Stimulated activated CD4-positive, alpha-beta T cell treated with anti-CD3 and anti-CD28 coated beads, Interleukin-4, amount 100 ng/mL, for 24 hours (primary cell): ENCODE data around the gene LRRC1.

Experiments used
- DNase-seq: peaks from one replicate; pipeline ENCODE4 v3.0.0-alpha.2; 2020

LRRC1 gene

GRCh38 chr6:53818858-53819609, 24.2 kb downstream of the LRRC1 start:
- DNase-seq: no peak

GRCh38 chr6:53822401-53823125, 27.8 kb downstream of the LRRC1 start:
- no peak for DNase-seq

GRCh38 chr6:53824714-53825113, 29.9 kb downstream of the LRRC1 start:
- no peak for DNase-seq

- DNase-seq: no peak
These were observed 30.9 kb downstream of the LRRC1 start for GRCh38 chr6:53825532-53826321.

- DNase-seq: no peak
These were observed 32.7 kb downstream of the LRRC1 start for GRCh38 chr6:53827531-53827930.

- DNase-seq: no peak
These were observed 33.4 kb downstream of the LRRC1 start for GRCh38 chr6:53828215-53828614.

GRCh38 chr6:53828966-53829697, 34.3 kb downstream of the LRRC1 start:
- DNase-seq: no peak

GRCh38 chr6:53829698-53830221, 35.0 kb downstream of the LRRC1 start:
- no peak for DNase-seq

GRCh38 chr6:53830366-53830765, 35.6 kb downstream of the LRRC1 start:
- no peak for DNase-seq

GRCh38 chr6:53831081-53831869, 36.5 kb downstream of the LRRC1 start:
- no peak for DNase-seq

GRCh38 chr6:53831936-53832660, 37.3 kb downstream of the LRRC1 start:
- DNase-seq: no peak

- DNase-seq: no peak
These were observed 38.4 kb downstream of the LRRC1 start for GRCh38 chr6:53833155-53833554.

- DNase-seq: no peak
These were observed 39.3 kb downstream of the LRRC1 start for GRCh38 chr6:53834132-53834531.

GRCh38 chr6:53837865-53838769, 43.3 kb downstream of the LRRC1 start:
- no peak for DNase-seq

GRCh38 chr6:53840027-53840426, 45.2 kb downstream of the LRRC1 start:
- no peak for DNase-seq

GRCh38 chr6:53845280-53846195, 50.7 kb downstream of the LRRC1 start:
- no peak for DNase-seq

- no peak for DNase-seq
These were observed 51.4 kb downstream of the LRRC1 start for GRCh38 chr6:53846250-53846649.

GRCh38 chr6:53847796-53848314, 53.0 kb downstream of the LRRC1 start:
- no peak for DNase-seq

GRCh38 chr6:53850527-53850926, 55.7 kb downstream of the LRRC1 start:
- no peak for DNase-seq
